HG03039 (cell line): ENCODE data around the gene CENPB.
"Not testable (repeated sequence)": the region's sequence is repeated elsewhere in the genome, so short reads cannot be mapped to it uniquely, and the experiment has no call there.

Experiments used
- ATAC-seq: cut with Tn5 transposase; IDR thresholded peaks from one replicate; pipeline ENCODE4 v1.9.1; 2021; ENCODE audit warnings: mild to moderate bottlenecking, moderate library complexity; ENCODE audit not compliant: unreplicated experiment

Gene CENPB

DNA sequence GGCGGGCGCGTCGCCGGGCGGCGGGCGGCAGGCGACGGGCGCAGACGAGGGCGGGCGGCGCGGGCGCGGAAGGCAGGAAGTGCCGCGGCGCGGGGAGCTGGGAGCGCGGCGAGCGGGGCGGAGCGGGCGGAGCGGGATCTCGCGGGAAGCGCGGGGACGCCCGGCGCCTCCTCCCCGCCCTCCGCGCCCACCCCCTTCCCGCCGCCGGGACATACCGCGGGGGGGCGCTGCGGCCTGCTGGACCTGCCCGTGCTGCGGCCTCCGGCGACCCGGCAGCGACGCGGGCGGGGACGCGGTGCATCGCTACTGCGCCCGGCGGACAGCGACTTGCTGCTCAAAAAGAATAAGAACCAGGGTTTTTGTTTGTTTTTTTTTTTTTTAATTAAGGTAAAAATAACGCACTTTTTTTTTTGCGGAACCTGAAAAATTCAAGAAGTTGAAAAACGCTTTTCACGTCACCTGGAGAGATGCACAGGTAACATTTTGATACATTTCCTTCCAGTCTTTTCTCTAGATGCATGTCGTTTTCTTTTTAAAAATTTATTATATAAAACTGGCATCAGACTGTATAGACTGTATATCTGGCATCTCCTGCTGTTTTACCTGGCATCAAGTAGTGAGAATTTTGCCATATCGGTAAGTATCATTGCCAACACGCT is at the start of gene CENPB:
CENPB (minus strand) TSS at position 76 of the 659 bp plus-strand sequence. CDS start 257 bp downstream, outside the sequence.
- ATAC-seq, result peak; percentile 76

GRCh38 chr20:3836132-3836531 is 49.6 kb upstream of the CENPB start:
- ATAC-seq, result no peak

DNA sequence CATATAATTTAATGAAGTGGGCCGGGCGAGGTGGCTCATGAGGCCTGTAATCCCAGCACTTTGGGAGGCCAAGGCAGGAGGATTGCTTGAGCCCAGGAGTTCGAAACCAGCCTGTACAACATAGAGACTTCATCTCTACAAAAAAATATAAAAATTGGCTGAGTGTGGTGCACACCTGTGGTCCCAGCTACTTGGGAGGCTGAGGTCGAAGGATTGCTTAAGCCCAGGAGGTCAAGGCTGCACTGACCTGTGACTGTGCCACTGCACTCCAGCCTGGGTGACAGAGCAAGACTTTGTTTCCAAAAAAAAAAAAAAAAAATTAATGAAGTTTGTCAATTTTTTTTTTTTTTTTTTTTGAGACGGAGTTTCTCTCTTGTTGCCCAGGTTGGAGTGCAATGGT is 43.4 kb upstream of the CENPB start:
- ATAC-seq, result not testable (repeated sequence)

DNA sequence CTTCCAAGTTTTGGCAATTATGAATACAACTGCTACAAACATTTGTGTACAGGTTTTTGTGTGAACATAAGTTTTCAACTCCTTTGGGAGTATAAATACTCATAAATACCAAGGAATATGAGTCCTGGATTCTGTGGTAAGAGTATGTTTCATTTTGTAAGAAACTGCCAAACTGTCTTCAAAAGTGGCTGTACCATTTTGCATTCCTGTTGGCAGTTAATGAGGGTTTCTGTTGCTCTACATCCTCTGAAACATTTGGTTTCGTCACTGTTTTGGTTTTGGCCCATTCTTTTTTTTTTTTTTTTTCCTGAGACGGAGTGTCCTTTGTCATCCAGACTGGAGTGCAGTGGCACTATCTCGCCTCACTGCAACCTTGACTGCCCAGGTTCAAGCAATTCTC is 42.3 kb upstream of the CENPB start:
- ATAC-seq, result no peak

- ATAC-seq, result no peak
Observed at GRCh38 chr20:3826420-3826819, 39.9 kb upstream of the CENPB start.

DNA sequence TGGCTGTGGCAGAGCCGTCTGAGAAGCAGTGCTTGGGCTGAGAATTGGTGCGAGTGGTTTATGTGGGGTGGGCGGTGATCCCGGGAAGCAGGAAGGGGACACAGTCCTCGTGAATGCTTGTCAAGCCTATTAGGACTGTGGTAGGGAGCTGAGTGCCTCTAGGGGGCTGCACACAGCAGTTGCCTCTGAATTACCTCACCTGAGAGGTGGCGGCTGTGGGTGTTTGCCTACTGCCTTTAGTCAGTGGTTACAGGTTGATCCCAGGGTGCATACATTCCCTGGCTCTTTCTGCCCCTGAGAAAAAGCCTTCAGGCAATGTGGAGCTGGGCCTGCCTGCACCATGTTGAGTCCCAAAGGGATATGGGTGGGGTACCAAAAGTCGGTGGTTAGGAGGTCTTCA is 39.0 kb upstream of the CENPB start:
- ATAC-seq, result no peak

DNA sequence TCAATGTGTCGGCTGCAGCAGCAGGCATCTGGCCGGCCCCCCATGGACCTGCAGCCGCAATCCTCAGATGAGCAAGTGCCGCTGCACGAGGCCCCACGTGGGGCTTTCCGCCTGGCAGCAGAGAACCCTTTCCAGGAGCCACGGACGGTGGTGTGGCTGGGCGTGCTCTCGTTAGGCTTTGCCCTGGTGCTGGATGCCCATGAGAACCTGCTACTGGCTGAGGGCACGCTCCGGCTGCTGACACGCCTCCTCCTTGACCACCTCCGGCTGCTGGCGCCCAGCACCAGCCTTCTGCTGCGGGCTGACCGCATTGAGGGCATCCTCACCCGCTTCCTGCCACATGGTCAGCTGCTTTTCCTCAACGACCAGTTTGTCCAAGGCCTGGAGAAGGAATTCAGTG is 37.3 kb upstream of the CENPB start:
- ATAC-seq, result no peak

DNA sequence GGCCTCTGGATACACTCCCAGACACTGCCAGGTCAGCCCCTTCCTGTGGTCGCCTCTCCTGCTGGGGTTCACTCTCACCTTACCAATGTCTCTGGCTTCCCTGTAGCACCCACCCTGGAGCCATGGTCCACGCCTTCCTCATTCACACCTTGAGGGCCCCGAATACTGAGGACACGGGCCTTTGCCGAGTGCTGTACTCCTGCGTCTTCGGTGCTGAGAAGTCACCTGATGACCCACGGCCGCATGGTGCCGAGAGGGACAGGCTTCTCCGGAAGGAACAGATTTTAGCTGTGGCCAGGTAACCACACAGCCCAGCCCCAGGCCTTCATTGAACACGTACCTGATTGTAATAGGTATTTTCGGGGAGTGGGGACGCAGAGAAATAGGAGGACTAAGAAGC is 35.5 kb upstream of the CENPB start:
- no peak for ATAC-seq

DNA sequence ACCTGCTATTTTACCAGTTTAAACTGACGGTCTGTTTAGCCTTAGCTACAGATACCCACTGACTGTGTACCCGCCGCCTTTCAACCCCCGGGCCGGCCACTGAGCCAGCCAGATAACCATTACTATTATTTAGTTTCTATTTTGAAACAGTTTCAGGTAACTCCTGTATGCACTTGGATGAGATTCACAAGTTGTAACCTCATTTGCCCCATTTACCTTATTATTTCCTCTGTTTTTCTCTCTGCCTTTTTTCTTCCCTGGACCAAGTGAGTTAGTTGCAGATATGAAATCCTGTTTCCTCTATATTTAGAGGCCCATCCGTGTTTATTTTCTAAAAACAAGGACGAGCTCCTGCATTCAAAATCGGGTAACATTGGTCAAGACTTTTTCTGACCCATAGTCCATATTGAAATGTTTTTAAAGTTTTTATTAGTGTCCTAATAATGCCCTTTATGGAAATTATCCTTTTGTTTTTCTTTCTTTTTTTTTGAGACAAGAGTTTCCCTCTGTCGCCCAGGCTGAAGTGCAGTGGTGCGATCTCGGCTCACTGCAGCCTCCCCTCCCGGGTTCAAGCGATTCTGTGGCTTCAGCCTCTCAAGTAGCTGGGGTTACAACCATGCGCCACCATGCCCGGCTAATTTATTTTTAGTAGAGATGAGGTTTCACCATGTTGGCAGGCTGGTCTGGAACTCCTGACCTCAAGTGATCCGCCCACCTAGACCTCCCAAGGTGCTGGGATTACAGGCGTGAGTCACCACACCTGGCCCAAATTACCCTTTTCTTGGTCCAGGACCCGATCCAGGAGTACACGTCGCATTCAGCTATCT is 34.6 kb upstream of the CENPB start:
- no peak for ATAC-seq

- ATAC-seq, result peak; percentile 78
Observed at GRCh38 chr20:3820048-3820900, 33.7 kb upstream of the CENPB start, which contains the start of gene AP5S1. AP5S1 (plus strand) TSS chr20:3820547; CDS start chr20:3822118, 1,571 bp downstream.

DNA sequence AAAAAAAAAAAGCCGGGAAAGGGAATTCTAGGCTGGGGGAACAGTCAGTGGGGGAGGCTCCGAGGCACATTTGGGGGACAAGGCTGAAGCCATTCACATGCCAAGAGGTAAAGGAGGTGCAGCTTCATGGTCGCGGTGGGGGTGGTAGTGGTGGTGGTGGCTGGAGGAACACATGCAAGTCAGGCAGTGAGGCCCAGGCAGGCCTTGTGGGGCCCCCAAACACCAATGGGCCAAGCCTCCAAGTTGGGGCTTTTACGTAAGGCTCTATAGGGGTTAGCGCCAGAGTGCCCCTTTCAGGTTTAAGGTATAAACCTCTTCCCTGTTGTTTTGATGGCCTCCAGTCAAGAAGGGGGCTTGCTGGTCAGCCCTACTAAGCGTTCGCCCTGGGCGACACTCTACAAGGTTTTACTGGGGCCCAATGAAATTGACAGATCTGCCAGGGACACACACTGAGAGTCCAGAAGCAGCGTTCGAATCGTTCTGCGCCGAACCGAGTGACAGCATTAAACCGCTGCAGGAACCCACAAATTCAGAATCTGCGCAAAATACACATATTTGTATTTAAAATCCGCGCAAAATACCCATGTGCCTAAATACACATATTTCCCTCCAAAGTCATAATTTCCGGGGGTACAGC is 33.0 kb upstream of the CENPB start:
- ATAC-seq, result no peak

DNA sequence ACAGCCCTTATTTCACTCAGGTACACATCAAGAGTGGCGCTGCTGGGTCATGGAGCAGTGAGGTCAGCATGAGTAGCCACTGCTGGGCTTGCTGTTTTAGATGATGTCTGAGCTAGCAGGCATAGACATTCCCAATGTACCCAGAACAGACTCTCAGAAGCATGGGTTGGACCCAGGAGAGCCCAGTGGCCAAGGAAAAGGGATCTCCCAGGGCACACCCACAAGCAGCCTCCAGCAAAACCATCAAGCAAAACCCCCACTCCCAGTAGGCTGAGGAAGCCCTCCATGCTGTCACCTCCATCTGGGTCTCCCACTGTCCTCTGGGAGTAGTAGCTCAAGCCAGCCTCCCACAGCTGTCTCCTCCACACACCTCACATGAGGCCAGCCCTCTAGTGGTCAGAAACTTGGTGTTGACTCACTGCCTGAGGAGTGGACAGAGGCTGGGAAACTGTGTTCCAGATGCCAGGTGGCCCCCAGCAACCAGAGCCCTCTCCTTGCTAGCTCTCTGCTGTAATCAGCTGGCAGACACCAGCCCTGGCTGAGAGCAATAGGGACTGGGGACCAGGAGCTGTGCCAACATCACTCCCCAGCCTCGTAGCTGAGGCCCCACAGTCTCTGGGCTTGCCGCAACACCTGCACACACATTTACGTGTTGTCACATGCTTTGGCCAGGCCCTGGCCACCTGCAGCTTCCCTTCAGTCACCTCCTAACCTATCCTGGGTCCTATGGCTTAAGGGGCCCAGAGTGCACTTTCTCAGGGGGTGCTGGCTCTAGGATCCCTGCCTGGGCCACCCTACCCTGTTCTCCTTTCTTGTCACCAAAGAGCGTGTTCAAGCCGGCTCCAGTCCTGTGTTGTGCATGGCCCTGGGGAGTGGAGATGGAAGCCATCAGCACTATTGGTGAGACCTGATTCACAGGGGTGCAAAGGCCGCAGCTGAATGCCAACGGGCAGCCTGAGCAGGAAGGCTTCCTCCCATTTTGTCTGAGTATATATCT is 31.9 kb upstream of the CENPB start:
- no peak for ATAC-seq

DNA sequence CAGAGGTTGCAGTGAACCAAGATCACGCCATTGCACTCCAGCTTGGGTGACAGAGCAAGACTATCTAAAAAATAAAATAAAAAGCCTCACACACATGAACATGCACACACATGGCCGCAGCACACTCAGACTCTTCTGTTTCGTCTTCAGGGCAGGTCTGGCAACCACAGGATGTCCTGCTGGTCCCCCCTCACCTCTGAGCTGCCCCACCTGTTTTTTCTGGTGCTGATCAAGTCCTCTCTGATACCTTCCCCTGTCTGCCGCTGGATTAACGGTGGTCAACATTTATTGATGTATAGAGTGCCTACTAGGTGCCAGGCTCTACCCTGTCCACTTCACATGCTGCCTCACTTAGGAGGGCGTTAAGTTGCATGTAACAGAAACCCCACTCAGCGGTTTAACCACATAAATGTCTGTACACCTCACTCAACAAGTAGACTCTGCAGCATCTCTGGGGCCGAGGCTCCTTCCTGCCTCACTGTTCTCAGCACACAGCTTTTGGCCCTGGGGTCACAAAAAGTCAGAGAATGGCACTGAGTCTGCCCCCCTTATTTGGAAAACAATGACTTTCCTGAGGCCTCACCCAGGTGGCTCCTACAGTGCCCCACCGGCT is 29.3 kb upstream of the CENPB start:
- ATAC-seq, result no peak

DNA sequence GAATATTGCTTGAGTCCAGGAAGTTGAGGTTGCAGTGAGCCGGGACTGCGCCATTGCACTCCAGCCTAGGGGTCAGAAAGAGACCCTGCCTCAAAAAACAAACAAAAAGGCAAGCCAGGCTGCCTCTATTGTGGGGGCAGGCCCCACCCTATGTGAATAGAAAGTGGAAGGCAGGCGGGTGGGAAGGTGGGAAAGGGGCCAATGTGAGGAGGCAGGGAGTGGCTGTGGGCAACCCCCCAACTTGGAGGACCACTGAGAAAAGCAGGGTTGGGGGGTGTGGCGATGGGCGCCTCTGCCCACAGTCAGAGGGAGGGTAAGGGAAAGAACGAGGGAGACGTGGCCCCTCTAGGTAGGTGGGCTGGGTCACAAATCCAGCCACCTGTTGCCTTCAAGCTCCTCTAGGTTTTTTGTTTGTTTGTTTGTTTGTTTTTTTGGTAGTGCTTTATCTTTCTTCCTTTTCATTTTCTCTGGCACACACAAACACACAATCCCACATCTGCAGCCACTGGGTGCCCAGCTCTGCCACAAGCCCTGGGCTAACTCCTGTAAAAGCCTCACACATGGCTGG is 28.5 kb upstream of the CENPB start:
- ATAC-seq, result no peak

DNA sequence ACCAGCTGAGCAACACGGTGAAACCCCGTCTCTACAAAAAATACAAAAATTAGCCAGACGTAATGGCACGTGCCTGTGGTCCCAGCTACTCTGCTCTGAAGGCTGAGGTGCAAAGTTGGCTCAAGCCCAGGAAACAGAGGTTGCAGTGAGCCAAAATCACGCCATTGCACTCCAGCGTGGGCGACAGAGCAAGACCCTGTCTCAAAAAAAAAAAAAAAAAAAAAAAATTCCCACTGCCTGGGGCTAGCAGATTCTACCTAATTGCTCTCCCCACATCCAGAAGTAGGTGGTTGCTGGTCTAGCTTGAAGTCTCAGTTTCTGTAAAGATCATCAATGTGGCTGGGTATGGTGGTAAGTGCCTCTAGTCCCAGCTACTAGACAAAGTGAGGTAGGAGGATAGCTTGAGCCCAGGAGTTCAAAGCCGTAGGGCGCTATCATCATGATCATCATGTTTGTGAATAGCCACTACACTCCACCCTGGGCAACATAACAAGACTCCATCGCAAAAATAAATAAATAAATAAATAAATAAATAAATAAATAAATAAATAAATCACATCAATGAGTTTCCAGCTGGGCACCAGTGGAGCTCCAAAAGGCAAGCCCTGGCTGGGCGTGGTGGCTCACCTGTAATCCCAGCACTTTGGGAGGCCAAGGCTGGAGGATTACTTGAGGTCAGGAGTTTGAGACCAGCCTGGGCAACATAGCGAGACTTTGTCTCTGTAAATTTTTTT is 27.5 kb upstream of the CENPB start:
- ATAC-seq, result no peak

DNA sequence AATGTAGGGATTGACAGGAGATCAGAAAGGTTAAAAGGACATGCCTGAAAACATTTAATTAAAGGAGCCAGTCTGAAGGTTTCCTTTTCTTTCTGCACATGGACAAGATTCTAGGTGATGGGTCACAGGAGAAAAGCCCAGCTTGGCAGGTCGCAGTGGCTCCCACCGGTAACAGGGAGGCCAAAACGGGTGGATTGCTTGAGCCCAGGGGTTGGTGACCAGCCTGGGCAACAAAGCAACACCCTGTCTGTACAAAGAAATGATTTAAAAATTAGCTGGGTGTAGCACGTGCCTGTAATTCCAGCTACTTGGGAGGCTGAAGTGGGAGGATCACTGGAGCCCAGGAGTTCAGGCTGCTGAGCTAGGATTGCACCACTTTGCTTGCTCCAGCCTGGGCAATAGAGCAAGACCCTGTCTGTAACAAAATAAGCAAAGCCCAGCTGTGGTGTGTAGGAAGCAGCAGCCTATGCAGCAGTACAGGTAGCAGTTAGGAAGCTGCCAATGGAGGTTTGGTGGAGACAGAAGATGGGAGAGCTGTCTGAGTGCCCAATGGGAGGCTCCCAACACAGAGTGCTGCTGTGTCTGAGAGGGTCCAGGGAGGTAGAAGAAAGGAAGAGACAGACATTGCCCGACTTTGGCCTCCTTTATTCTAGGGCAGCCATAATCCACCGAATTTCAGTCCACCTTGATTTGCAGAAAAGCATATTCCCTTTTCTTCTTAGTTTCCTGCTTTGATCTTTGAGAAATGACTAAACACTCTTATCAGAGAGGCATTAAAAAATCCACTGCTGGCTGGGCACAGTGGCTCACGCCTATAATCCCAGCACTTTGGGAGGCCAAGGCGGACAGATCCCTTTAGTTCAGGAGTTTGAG is 26.7 kb upstream of the CENPB start:
- no peak for ATAC-seq

DNA sequence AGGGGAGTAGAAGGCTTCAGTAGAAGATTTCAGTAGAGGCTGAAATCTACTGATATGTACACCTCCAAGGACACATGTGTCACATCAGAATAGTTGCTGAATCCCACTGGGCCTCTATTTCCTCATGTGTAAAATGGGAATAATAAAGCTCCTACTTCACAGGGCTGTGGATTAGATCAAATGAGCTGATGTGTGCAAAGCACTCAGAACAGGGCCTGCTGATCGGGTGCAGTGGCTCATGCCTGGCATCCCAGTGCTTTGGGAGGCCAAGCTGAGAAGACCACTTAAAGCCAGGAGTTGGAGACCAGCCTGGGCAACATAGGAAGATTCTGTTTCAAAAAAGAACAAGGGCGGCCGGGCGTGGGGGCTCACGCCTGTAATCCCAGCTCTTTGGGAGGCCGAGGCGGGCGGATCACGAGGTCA is 25.7 kb upstream of the CENPB start:
- no peak for ATAC-seq
